ENCODE results near the gene OR10A2. TPM values are rescaled to one million over a fixed set of nuclear protein-coding genes. Genes with fewer than 3 reads are reported as not detected.

OR10A2 gene
- total RNA-seq, 2 experiments from 2014 or later: not detected

DNA sequence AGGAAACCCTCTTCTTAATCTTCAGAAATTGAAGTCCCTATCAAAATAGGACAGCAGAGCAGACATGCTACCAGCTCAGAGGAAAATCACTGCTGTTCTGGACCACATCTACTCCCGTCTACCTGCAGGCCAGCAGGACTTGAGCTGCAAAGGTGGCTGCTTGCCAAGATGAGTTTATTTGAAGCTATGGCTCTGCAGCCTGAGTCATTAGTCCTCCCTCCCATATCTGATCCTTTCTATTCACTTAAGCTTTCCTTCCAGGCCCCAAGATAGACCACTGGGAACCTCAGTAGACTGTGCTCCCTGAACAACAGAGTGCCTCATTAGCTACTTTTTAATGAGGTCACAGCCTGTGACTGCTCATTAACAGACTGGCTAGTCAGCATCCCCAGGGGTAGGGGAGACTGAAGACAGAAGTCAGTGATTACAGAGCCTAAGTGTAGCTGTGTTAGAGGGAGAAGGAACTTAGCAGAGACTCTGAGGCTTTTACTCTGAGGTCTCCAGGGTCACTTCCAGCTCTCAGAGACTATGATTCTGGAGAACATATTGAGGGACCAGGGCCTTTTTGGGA is 6.8 kb upstream of the OR10A2 start:
- H3K4me2 ChIP-seq (ENCODE audit: low read length): no peak overlapping the region
- no peaks in the 10 kb centered on the region for H3K79me2 ChIP-seq (ENCODE audit: insufficient read depth, low read depth, low read length)
- intact Hi-C loops (cut with micrococcal nuclease; ENCODE audit: unreplicated experiment): no loop called here
- H3K36me3 ChIP-seq (ENCODE audit: insufficient read depth, low read length): no peaks in the 10 kb centered on the region
- no peak for DNase-seq (ENCODE audit: low spot score)
- peaks cover 10% of the 10 kb centered on the region; the same call in 1 of the 2 replicates for H3K9me3 ChIP-seq (ENCODE audit: low read length)
- no peaks in the 10 kb centered on the region for H3K9me2 ChIP-seq (ENCODE audit: insufficient read depth, low read length)
- H3K4me1 ChIP-seq (ENCODE audit: insufficient read depth, low read length, poor library complexity, severe bottlenecking): no peaks in the 10 kb centered on the region
- no peaks in the 10 kb centered on the region for H4K20me1 ChIP-seq (ENCODE audit: insufficient read depth, low read length)
- TF ChIP-seq EZH2phosphoT487 (IDR thresholded peaks at IDR 0.05; ENCODE audit: borderline replicate concordance, low read depth, low read length): no peak
- TF ChIP-seq, protein P1, sequence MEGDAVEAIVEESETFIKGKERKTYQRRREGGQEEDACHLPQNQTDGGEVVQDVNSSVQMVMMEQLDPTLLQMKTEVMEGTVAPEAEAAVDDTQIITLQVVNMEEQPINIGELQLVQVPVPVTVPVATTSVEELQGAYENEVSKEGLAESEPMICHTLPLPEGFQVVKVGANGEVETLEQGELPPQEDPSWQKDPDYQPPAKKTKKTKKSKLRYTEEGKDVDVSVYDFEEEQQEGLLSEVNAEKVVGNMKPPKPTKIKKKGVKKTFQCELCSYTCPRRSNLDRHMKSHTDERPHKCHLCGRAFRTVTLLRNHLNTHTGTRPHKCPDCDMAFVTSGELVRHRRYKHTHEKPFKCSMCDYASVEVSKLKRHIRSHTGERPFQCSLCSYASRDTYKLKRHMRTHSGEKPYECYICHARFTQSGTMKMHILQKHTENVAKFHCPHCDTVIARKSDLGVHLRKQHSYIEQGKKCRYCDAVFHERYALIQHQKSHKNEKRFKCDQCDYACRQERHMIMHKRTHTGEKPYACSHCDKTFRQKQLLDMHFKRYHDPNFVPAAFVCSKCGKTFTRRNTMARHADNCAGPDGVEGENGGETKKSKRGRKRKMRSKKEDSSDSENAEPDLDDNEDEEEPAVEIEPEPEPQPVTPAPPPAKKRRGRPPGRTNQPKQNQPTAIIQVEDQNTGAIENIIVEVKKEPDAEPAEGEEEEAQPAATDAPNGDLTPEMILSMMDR (conservative IDR thresholded peaks at IDR 0.05; ENCODE audit: low read length): no peak
- no peak overlapping the region for H3K27ac ChIP-seq (ENCODE audit: low read depth, low read length, poor library complexity, severe bottlenecking)
- no TSS peak for BruUV-seq (replicated peaks)
- no peak overlapping the region for H3K4me3 ChIP-seq (ENCODE audit: low read depth, low read length, poor library complexity, severe bottlenecking)
- POLR2A ChIA-PET: interaction anchor here (0.6 to 1.0 kb wide), 4 partner anchors 8 to 215 kb away, joined by 3 to 4 read pairs (median 3); partner anchors contain the start of gene ZNF215
- CTCF ChIA-PET (ENCODE audit: unreplicated experiment): no interaction called here
- no peak overlapping the region for H2AFZ ChIP-seq (ENCODE audit: low read length)

DNA sequence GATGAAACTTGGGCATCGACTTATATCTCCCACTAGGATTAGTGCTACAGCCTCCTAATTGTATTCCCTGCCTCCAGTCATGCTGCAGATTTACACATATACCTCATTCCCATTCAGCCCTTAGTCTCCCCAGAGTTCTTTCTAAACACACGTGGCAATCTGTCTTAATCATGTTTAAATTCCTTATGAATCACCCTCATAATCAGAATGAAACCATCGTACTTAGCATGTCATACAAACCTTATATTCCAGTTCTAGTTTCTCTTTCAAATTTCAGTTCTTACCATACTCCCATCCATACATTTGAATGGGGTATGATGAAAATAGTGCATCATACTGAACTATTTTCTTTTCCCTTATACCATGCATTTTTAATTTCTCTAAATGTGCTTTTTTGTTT is 6.0 kb upstream of the OR10A2 start:
- no peaks in the 10 kb centered on the region for H3K4me1 ChIP-seq (ENCODE audit: insufficient read depth, low read length, poor library complexity, severe bottlenecking)
- H3K9me2 ChIP-seq (ENCODE audit: insufficient read depth, low read length): no peaks in the 10 kb centered on the region
- no peaks in the 10 kb centered on the region for H4K20me1 ChIP-seq (ENCODE audit: insufficient read depth, low read length)
- no peak for TF ChIP-seq EZH2phosphoT487 (IDR thresholded peaks at IDR 0.05; ENCODE audit: borderline replicate concordance, low read depth, low read length)
- TF ChIP-seq, protein P1 (conservative IDR thresholded peaks at IDR 0.05; ENCODE audit: low read length): no peak
- H2AFZ ChIP-seq (ENCODE audit: low read length): no peak overlapping the region
- H3K36me3 ChIP-seq (ENCODE audit: insufficient read depth, low read length): no peaks in the 10 kb centered on the region
- no peak for DNase-seq (ENCODE audit: low spot score)
- no peak overlapping the region for H3K4me3 ChIP-seq (ENCODE audit: low read depth, low read length, poor library complexity, severe bottlenecking)
- BruUV-seq (replicated peaks): no TSS peak
- H3K79me2 ChIP-seq (ENCODE audit: insufficient read depth, low read depth, low read length): no peaks in the 10 kb centered on the region
- POLR2A ChIA-PET: no interaction called here
- intact Hi-C loops (cut with micrococcal nuclease; ENCODE audit: unreplicated experiment): no loop called here
- peaks cover 10% of the 10 kb centered on the region; the same call in 1 of the 2 replicates for H3K9me3 ChIP-seq (ENCODE audit: low read length)
- CTCF ChIA-PET (ENCODE audit: unreplicated experiment): no interaction called here
- H3K27ac ChIP-seq (ENCODE audit: low read depth, low read length, poor library complexity, severe bottlenecking): no peak overlapping the region
- no peak overlapping the region for H3K4me2 ChIP-seq (ENCODE audit: low read length)

DNA sequence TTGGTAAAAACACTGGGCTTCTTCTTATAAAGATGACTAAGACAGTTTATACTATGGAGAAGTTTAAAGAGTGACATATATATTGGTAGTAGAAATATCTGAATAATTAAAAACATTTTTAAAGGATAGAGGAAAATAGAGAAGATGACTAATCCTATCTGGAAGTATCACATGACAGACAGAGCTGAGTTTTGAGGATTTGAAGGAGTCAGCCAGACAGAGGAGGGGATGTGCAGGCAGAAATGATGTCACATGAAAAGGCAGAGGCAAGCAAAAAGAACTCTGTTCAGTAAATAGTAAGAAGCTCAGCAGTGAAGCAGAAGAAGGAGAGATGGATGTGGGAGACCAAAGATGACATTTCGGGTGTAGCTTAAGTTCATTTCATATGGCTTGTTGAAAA is 1.6 kb downstream of the OR10A2 start:
- no TSS peak for BruUV-seq (replicated peaks)
- Histone ChIP-seq H3K9me3 (ENCODE audit: low read length) (no peaks in the 10 kb centered on the region), H4K20me1 (ENCODE audit: insufficient read depth, low read length) (no peaks in the 10 kb centered on the region), H3K9me2 (ENCODE audit: insufficient read depth, low read length) (no peaks in the 10 kb centered on the region), H3K79me2 (ENCODE audit: insufficient read depth, low read depth, low read length) (no peaks in the 10 kb centered on the region), H3K4me3 (ENCODE audit: low read depth, low read length, poor library complexity, severe bottlenecking) (no peak overlapping the region), H3K36me3 (ENCODE audit: insufficient read depth, low read length) (no peaks in the 10 kb centered on the region), H3K27ac (ENCODE audit: low read depth, low read length, poor library complexity, severe bottlenecking) (no peak overlapping the region), H2AFZ (ENCODE audit: low read length) (no peak overlapping the region), H3K4me2 (ENCODE audit: low read length) (no peak overlapping the region), H3K4me1 (ENCODE audit: insufficient read depth, low read length, poor library complexity, severe bottlenecking) (no peaks in the 10 kb centered on the region)
- intact Hi-C loops (cut with micrococcal nuclease; ENCODE audit: unreplicated experiment): no loop called here
- ChIA-PET POLR2A (interaction anchor here (0.5 to 1.7 kb wide), 8 partner anchors 8 to 692 kb away, joined by 3 to 6 read pairs (median 3); no protein-coding TSS in a partner anchor), CTCF (ENCODE audit: unreplicated experiment) (no interaction called here)
- TF ChIP-seq, protein P1 (conservative IDR thresholded peaks at IDR 0.05; ENCODE audit: low read length): no peak
- no peak for TF ChIP-seq EZH2phosphoT487 (IDR thresholded peaks at IDR 0.05; ENCODE audit: borderline replicate concordance, low read depth, low read length)
- no peak for DNase-seq (ENCODE audit: low spot score)

All from OCI-LY7 (cell line).